ENCODE data around the gene ABHD17A.

Gene ABHD17A

DNA sequence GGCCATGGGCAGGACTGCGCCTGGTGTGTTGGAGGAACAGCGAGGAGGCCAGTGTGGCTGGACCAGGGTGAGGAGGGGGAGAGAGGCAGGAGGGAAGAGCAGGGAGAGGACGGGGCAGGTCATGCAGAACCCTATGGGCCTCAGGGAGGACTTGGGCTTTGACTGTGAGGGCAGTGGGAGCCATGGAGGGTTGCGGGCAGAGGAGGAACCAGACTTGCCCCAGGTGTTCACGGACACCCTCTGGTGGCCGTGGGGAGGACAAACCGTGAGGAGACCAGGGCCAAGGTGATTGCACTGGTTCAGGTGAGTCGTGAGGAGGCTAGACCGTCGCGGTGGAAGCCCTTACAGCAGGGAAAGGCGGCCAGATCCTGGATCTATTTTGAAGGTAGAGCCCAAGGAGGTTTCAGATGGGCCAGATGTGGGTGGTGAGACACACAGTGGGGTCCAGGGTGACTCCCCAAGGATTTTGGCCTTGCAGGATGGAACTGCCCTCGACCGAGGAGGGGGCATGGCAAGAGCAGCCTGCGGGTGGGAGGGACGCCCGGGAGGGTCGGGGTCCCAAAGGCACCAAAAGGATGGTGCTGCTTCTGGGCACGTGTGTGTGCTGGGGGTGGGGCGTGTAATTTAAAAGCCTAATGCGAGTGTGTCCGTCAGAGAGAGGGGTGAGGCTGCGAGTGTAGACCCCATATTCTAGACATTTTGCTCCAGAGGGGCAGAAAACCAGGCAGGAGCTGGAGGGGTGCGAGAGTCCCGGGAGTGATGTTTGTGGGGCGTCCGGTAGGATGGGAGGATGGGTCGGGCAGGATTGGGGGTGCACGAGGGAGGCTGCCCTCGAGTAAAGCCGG, 34.3 kb downstream of the ABHD17A start:
- DNase-seq: no peak

- DNase-seq: no peak
These were observed 35.4 kb downstream of the ABHD17A start for GRCh38 chr19:1849886-1850398.

DNA sequence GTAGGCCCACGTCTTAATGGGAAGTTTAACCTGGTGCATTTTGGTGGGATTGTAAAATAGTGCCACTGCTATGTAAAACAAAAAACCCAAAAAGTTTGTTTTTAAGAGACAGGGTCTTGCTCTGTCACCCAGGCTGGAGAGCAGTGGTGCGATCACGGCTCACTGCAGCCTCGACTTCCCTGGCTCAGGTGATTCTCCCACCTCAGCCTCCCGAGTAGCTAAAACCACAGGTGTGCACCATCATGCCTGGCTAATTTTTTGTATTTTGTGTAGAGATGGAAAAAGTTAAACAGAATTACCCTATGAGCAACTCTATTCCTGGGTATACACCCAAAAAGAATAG, 36.2 kb downstream of the ABHD17A start:
- DNase-seq: no peak

- DNase-seq: peak; percentile 94
These were observed 36.7 kb downstream of the ABHD17A start, which contains the start of gene REXO1 for GRCh38 chr19:1848399-1849131. Gene REXO1 (minus strand): TSS chr19:1848483. CDS start chr19:1848358, 125 bp downstream.

DNA sequence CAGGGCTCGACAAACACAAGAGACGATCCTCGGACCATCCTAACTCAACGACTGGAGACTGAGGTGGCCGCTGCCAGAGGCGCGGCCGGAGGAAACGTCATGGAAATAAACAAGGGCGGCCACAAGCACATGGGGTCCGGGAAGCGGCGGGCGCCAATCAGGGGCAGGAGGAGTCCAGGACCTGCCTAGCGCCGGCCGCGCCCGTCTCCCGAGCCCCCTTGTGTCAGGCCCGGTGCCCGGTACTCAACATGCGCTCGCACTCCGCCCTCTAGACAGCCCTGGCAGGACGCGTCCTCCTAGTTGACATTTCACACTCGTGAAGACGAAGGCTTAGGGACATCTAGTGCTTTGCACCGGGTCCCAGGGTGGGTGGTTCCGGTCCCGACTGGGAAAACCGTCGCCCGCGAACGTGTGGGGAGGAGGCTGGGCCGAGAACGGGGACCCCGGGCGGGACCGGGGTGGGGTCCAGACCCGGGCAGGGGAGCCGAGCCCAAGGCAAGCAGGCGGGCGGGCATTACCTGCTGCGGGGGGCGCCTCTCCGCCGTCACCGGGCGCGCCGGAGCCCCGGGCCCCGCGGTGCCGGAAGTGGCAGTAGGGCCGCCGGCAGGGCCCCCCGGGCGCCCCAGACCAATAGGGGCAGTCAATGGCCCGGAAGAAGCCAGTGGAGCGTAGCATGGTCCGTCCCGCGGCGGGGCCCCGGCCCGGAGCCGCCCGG, 37.5 kb downstream of the ABHD17A start:
- no peak for DNase-seq

GRCh38 chr19:1847348-1847683, 38.0 kb downstream of the ABHD17A start:
- DNase-seq: no peak

GRCh38 chr19:1846517-1847204, 38.6 kb downstream of the ABHD17A start:
- DNase-seq: no peak

GRCh38 chr19:1845642-1846041, 39.7 kb downstream of the ABHD17A start:
- DNase-seq: no peak

DNA sequence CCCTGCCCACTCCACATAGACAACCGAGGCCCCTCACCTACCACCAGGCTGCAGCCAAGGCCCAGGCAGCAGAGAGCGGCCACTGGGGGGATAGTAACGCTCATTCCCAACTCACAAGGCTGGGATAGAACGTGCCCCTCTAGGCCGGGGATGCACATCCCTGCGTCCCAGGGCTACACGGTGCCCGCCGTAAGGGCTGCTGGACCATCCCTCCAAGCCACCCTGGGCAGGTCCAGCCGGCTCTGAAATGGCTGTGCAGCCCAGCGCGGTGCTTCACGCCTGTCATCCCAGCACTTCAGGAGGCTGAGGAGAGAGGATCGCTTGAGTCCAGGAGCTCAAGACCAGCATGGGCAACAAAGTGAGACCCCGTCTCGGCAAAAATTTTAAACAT, 40.2 kb downstream of the ABHD17A start:
- no peak for DNase-seq

- DNase-seq: no peak
These were observed 40.7 kb downstream of the ABHD17A start for GRCh38 chr19:1844513-1845124.

GRCh38 chr19:1843646-1844394, 41.5 kb downstream of the ABHD17A start:
- no peak for DNase-seq

DNA sequence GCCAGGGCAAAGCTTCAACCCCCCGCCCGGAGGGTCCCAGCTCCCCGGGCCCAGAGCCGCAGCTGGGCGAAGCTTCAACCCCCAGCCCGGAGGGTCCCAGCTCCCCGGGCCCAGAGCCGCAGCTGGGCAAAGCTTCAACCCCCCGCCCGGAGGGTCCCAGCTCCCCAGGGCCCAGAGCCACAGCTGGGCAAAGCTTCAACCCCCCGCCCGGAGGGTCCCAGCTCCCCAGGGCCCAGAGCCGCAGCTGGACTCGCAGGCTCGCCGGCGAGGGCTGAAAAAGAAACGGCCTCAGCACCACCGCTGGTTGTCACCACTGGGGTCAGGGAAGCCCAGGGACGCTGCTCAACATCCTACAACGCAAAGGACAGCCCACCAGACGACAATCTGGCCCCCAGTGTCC, 42.2 kb downstream of the ABHD17A start:
- DNase-seq: no peak

- no peak for DNase-seq
These were observed 43.9 kb downstream of the ABHD17A start for GRCh38 chr19:1841209-1841924.

GRCh38 chr19:1840541-1841115, 44.7 kb downstream of the ABHD17A start:
- no peak for DNase-seq

DNA sequence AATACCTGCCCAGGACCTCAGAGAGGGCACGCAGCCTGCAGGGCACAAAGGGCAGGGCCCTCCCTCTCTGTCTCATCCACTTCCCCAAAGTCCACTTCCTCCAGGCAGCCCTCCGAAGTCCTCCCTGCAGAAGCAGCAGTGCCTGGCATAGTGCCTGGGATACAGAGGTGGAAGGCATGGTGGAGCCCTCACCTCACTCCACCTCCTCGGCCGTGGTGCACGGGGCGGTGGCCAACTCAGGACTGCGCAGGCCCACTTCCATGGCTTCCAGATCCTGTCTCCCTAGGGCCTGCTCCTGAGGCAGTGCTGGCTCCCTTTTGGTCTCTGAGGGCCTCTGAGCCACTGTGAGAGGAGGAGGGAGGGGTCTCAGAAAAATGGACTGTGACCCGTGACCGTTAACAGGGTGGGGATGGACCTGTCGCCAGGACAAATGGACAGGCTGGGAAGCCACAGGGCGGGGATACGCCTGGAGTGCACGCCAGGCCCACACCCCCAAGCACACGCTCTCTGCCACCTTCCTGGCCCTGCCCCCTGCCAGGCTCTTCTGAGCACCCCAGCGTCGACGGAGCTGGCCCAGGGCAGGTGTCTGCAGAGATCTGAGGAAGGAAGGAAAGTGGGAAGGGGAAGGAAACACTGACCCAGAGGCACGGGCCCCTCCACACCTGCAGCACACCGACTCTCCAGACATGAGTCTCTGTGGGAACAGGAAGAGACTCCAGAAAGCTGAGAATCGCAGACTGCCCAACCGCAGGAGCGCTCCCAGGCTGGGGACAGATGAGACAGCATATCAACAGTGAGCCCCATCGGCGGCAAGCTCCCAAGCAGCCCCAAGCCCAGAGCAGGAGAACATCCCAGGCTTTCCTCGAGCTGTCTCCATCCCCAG, 45.4 kb downstream of the ABHD17A start:
- no peak for DNase-seq

- DNase-seq: no peak
These were observed 47.6 kb downstream of the ABHD17A start for GRCh38 chr19:1837625-1838105.

GRCh38 chr19:1837222-1837565, 48.1 kb downstream of the ABHD17A start:
- DNase-seq: no peak

- DNase-seq: no peak
These were observed 48.7 kb downstream of the ABHD17A start for GRCh38 chr19:1836458-1837221.

DNA sequence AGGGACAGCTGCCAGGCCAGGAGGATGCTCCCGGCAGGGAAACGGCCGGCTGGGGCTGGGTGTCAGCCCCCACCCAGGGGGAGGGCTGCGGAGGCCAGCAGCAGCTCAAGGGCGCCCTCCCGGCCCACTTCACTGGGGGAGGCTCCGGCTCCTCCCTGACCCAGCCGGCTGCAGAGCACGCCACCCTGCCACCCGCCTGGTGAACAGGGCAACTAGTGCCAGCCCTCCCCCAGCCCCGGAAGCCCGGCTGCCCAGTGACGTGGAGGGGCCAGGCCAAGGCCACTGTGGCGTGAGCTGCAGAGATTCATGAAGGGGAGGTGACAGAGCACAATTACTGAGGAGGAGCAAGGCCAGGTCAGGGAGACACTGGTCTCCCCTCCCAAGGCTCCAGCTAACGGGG, 51.8 kb downstream of the ABHD17A start:
- DNase-seq: no peak
